HEK293 (cell line): ENCODE results near the gene NISCH.
A peak's percentile ranks its signal among the peaks of the same experiment; 100 is the strongest.

Experiments
- CTCF ChIA-PET: fragments of 350-600 bp; formaldehyde crosslinking; extraction: SDS; loops from one replicate; lab custom pipeline; 2021; ENCODE audit warnings: antibody characterized with exemption; lab: Yijun Ruan, JAX
- POLR2A ChIA-PET: fragments of 300-600 bp; formaldehyde crosslinking; extraction: SDS; loops from one replicate; lab custom pipeline; 2020; ENCODE audit warnings: antibody characterized with exemption, inconsistent platforms; lab: Yijun Ruan, JAX
- H3K27ac ChIP-seq: fragments of 200-500 bp; sonication (Bioruptor generic); 2 replicates; pipeline ENCODE4 v1.5.1; 2014; ENCODE audit warnings: low read depth, low read length, control low read depth, inconsistent platforms; ENCODE audit errors: extremely low read depth
- H3K36me3 ChIP-seq, 2 experiments: fragments of 200-500 bp in 1 of 2; sonication (Bioruptor generic) in 1 of 2; 1 replicate in 1 of 2; 2 replicates in 1 of 2; pipeline ENCODE4 v1.5.1; 2014 to 2017; ENCODE audit warnings: inconsistent platforms in 2 of 2, low read length in 2 of 2; ENCODE audit not compliant: control insufficient read depth in 2 of 2, insufficient read depth in 1 of 2
- H3K4me1 ChIP-seq: fragments of 200-500 bp; sonication (Bioruptor generic); 2 replicates; pipeline ENCODE4 v1.5.1; 2014; ENCODE audit warnings: mild to moderate bottlenecking, low read length, inconsistent platforms; ENCODE audit not compliant: control insufficient read depth, insufficient read depth
- H3K4me3 ChIP-seq: 2 replicates; pipeline ENCODE4 v1.5.1; 2011; ENCODE audit warnings: low read depth, mild to moderate bottlenecking, control low read depth, low read length, moderate library complexity
- H3K9me3 ChIP-seq: fragments of 200-500 bp; sonication (Bioruptor generic); 2 replicates; pipeline ENCODE4 v1.5.1; 2014; ENCODE audit warnings: low read depth, low read length, inconsistent platforms; ENCODE audit not compliant: control insufficient read depth, insufficient read depth
- ATF2 ChIP-seq: fragments of 450-650 bp; formaldehyde crosslinking; IDR thresholded peaks from 2 replicates; pipeline ENCODE4 v1.5.1; 2016; ENCODE audit warnings: missing biosample characterization, missing genetic modification characterization, low read depth
- CTCF ChIP-seq: fragments of 450-650 bp; formaldehyde crosslinking; IDR thresholded peaks from 2 replicates; pipeline ENCODE4 v1.5.1; 2016; ENCODE audit warnings: missing biosample characterization, missing genetic modification characterization
- GLIS2 ChIP-seq: fragments of 450-650 bp; formaldehyde crosslinking; IDR thresholded peaks from 2 replicates; pipeline ENCODE4 v1.5.1; 2016; ENCODE audit warnings: missing biosample characterization, missing genetic modification characterization
- KLF8 ChIP-seq: fragments of 450-650 bp; formaldehyde crosslinking; IDR thresholded peaks from 2 replicates; pipeline ENCODE4 v1.5.1; 2016; ENCODE audit warnings: missing biosample characterization, missing genetic modification characterization
- PRDM2 ChIP-seq: fragments of 450-650 bp; formaldehyde crosslinking; IDR thresholded peaks from 2 replicates; pipeline ENCODE4 v1.5.1; 2016; ENCODE audit warnings: missing biosample characterization, missing genetic modification characterization, borderline replicate concordance
- SCRT2 ChIP-seq: fragments of 450-650 bp; formaldehyde crosslinking; IDR thresholded peaks from 2 replicates; pipeline ENCODE4 v1.5.1; 2016; ENCODE audit warnings: missing biosample characterization, missing genetic modification characterization
- ZBTB11 ChIP-seq: fragments of 450-650 bp; formaldehyde crosslinking; conservative IDR thresholded peaks from 2 replicates; pipeline ENCODE4 v1.5.1; 2016; ENCODE audit warnings: low read depth, missing biosample characterization, missing genetic modification characterization
- ZBTB44 ChIP-seq: fragments of 450-650 bp; IDR thresholded peaks from 2 replicates; pipeline ENCODE4 v1.5.1; 2018; ENCODE audit warnings: missing biosample characterization, mild to moderate bottlenecking, missing genetic modification characterization
- ZNF148 ChIP-seq: fragments of 450-650 bp; formaldehyde crosslinking; IDR thresholded peaks from 2 replicates; pipeline ENCODE4 v1.5.0; 2017; ENCODE audit warnings: missing biosample characterization, missing genetic modification characterization, borderline replicate concordance
- ZNF362 ChIP-seq: fragments of 450-650 bp; formaldehyde crosslinking; IDR thresholded peaks from 2 replicates; pipeline ENCODE4 v1.5.1; 2016; ENCODE audit warnings: missing biosample characterization, missing genetic modification characterization
- ZNF654 ChIP-seq: fragments of 450-650 bp; formaldehyde crosslinking; IDR thresholded peaks from 2 replicates; pipeline ENCODE4 v1.5.1; 2016; ENCODE audit warnings: low read depth, missing biosample characterization, missing genetic modification characterization

Gene NISCH

GRCh38 chr3:52471371-52472238 lies 16.2 kb downstream of the NISCH start:
- ChIA-PET CTCF (interaction anchor here (0.7 to 1.1 kb wide), 2 partner anchors 10 to 1262 kb away, joined by 3 to 4 read pairs; no protein-coding TSS in a partner anchor), POLR2A (no interaction called here)
- Histone ChIP-seq H3K4me1 (no peaks in the 10 kb centered on the region), H3K36me3 (peaks cover 7 to 89% of the 10 kb centered on the region in 2 experiments; a peak in 2 of 3 replicates), H3K9me3 (no peaks in the 10 kb centered on the region), H3K27ac (no peak overlapping the region), H3K4me3 (no peak overlapping the region)
- TF ChIP-seq GLIS2 (tag by site-specific recombination) (no peak), ZBTB11 (tag by site-specific recombination) (peak; percentile 41; the same call in 1 of the 2 replicates), PRDM2 (tag by site-specific recombination) (no peak), SCRT2 (peak; percentile 19; the same call in 1 of the 2 replicates), ATF2 (tag by site-specific recombination) (no peak), ZNF654 (tag by site-specific recombination) (peak; percentile 23)

- ChIA-PET POLR2A (no interaction called here), CTCF (interaction anchor here (0.8 to 1.1 kb wide), 2 partner anchors 9 to 14 kb away, joined by 3 read pairs; no protein-coding TSS in a partner anchor)
- Histone ChIP-seq H3K36me3 (peaks cover 7 to 91% of the 10 kb centered on the region in 2 experiments; a peak in 2 of 3 replicates), H3K27ac (no peak overlapping the region), H3K4me3 (no peak overlapping the region), H3K4me1 (no peaks in the 10 kb centered on the region), H3K9me3 (no peaks in the 10 kb centered on the region)
- TF ChIP-seq CTCF: no peak
- TF ChIP-seq ZNF362: no peak
- TF ChIP-seq ZNF148 (tag by site-specific recombination): no peak
- TF ChIP-seq ZBTB44: no peak
- no peak for TF ChIP-seq KLF8 (tag by site-specific recombination)
Measured at GRCh38 chr3:52472239-52473000, 17.0 kb downstream of the NISCH start.
